NCI-H146 treated with DMSO at 0.1 percent for 48 hours (cell line): Measurements from ENCODE around the gene TEKT2.

Experiments
- DNase-seq: peaks from one replicate; lab custom pipeline; 2025; ENCODE audit not compliant: unreplicated experiment; lab: John Stamatoyannopoulos, UW

Gene TEKT2

DNA sequence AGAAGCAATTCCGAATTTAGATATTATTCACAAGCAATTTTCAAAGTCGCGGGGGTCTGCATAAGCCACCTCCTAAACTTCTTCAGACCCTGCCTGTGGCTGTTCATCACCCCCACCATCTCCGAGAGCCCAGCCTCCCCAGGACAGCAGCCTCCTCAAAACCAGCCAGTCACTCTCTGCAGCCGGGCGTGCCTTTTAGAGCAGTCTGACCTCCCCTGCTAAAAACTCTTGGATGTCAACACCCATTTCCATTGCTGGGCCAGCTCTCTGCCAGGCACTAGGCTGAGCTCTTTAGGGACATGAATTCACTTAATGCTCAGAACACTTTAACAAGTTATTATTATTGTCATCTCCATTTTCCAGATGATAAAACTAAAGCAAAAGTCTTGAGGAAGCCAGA is 16.5 kb downstream of the TEKT2 start:
- no peak for DNase-seq

- no peak for DNase-seq
Measured at GRCh38 chr1:36101546-36101945, 17.7 kb downstream of the TEKT2 start.

DNA sequence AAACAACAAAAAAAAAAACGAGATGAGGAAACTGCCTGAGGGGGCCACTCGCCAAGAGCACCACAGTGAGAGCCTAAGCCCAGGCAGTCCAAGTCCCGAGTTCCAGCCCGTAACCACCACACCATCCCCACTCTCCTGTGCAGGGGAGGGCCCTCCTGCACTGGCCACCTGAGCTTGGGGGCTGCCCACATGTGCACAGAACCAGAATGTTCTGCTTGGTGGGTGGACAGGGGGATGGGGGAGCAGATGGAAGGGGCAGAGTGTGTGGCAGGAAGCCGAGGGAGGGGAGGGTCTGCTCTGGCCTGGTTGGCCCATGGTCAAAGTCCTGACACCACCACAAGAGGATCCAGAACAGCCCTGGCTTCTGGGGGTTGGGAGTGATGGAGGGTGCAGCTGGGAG is 22.4 kb downstream of the TEKT2 start:
- no peak for DNase-seq

DNA sequence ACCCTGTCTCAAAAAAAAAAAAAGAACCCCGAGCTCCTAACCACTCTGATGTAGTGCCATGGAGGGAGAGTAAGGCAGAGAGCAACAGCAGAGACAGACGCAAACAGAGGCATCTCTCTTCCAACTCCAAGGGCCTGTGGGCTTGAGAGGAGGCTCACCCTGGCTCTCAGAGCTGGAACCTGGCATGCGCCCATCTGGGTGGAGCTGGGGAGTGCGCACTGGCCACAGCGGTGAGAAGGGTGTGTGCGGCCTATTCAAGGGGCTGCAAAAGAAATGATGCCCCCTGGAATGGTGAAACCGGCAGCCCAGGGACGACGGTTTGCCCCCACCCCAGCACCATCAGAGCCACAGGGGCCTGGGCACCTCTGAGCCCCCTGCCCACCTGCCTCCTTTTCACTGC is 23.5 kb downstream of the TEKT2 start:
- DNase-seq = no peak

- DNase-seq = no peak
Measured at GRCh38 chr1:36108314-36108713, 24.4 kb downstream of the TEKT2 start.

GRCh38 chr1:36109041-36109679 is 25.3 kb downstream of the TEKT2 start:
- DNase-seq = no peak

DNA sequence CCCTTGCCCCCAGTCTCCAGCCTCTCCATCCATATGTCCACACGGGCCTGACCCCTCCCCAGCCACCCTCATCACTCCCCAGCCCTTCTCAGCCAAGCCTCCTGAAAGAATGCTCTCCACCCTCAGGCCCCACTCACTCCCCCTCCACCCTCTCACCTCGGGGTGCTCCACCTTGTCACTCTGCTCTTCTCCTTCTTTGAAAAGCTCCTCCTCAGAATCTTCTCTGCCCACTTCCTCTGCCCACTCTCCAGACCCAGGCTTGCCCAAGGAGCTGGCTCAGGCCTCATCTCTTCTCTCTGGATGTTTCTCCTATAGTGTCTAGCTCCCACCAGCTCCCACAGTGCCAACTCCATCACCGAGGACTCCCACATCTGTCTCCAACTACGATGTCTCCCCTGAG is 27.3 kb downstream of the TEKT2 start:
- no peak for DNase-seq

- DNase-seq = no peak
Measured at GRCh38 chr1:36112823-36113222, 28.9 kb downstream of the TEKT2 start.

- no peak for DNase-seq
Measured at GRCh38 chr1:36114371-36114770, 30.5 kb downstream of the TEKT2 start.

GRCh38 chr1:36115200-36115669 is 31.3 kb downstream of the TEKT2 start:
- no peak for DNase-seq

DNA sequence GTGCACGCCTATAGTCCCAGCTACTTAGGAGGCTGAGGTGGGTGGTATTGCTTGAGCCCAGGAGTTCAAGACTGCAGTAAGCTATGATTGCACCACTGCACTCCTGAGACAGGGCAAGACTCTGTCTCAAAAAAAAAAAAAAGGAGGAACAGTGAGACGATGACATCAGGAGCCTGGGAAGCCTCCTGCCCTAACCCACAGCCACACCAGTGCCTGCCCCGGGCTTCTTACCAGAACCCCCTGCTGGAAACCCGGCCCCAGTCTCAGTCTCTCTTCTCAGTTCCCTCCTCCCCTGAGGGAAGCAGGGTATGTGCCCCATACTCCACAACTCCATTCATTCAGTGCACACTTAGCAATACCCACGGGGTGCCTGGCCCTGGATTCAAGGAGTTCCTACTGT is 32.0 kb downstream of the TEKT2 start:
- DNase-seq = no peak

DNA sequence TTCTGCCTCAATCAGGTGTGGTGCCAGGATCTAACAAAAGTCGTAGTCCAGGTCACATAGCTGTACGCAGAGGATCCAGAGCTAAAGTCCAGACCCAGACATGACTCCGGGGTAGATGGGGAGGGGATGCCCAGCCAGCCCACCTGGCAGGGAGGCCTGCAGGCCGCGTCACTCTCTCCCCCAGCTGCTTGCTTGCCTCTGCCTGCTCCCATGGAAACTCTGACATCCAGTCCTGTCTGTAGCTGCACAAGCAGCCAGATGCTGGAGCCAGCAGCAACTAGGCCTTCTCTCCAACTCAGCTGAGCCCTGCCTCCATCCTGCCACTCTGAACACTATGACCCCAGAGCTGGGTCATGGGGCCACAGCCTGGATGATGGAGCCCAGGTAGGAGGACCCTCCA is 33.0 kb downstream of the TEKT2 start:
- DNase-seq = no peak

GRCh38 chr1:36118447-36119204 is 34.7 kb downstream of the TEKT2 start:
- DNase-seq = no peak

- DNase-seq = no peak
Measured at GRCh38 chr1:36119456-36119855, 35.6 kb downstream of the TEKT2 start.

DNA sequence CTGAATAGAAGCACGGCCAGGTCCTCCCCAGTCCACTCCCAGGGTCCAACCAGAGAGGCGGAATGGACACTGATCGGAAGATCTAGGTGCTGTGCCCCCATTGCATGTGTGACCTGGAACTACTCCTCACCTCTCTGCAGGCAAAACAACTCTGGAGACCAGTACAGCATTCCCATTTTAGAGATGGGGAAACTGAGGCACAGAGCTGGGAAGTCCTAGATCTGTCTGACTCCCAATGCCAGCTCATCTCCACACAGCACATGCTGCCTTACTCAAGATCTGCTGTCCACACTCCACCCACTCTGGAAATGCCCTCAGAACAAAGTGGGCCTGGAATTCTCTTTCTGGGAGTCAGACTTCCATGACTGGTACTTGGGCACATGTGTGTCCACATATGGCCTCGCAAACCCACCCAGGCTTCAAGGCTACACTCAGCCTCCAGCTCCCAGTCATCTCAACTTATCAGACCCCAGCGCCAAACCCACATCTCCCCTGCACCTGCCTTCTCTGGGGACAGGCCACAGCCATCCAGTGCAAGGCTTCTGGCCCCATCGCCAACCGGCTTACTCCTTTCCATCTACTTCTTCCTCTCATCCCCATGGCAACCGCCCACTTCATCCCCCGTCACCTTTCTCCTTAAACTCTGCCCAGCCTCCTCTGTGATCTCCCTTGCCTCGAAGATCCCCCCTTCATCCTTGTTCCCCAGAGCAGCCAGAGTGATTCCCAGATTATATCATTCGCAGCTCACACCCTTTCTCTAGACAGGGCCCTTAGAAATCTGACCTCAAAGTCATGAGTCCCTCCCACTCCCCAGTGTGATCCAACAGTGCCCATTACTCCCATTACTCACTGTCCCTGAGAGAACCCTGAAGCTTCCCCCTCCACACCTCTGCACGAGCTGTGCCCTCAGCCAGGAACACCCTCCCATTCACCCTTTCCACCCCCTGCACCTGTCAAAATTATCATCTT is 38.5 kb downstream of the TEKT2 start:
- no peak for DNase-seq

GRCh38 chr1:36123356-36123755 is 39.5 kb downstream of the TEKT2 start:
- DNase-seq = no peak

DNA sequence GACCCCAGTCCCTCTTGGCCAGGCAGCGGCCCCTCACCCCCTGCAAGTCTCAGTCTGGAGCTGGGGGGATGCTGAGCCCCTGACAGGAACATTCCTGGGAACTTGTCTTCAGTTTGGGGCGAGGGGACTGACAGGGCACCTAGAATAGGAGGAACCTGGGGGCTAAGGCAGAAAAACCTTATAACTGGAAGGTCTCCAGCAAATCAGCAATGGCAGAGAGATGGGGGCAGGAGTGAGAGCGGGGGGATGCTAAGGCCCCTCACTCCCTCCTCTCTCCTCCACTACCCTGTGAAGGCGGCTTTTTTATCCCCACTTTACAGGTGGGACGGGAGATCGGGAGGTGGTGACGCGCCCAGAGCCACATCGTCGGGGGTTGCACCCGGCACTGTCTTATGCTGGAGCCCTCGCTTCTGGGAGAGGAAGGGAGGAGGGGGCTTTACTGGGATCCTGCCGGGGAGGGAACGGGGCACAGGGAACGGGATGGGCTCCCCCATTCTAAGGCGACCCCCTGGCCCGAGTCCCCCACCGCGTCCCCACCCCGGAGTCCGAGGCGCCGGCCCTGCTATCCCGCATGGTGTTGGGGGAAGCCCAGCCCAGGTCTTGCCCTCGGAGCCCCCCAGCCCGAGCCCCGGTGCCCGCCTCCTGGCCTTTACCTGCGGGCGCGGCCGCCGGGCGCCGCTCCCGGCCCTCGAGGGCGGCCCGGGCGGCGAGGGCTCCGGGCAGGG is 40.7 kb downstream of the TEKT2 start:
- no peak for DNase-seq

DNA sequence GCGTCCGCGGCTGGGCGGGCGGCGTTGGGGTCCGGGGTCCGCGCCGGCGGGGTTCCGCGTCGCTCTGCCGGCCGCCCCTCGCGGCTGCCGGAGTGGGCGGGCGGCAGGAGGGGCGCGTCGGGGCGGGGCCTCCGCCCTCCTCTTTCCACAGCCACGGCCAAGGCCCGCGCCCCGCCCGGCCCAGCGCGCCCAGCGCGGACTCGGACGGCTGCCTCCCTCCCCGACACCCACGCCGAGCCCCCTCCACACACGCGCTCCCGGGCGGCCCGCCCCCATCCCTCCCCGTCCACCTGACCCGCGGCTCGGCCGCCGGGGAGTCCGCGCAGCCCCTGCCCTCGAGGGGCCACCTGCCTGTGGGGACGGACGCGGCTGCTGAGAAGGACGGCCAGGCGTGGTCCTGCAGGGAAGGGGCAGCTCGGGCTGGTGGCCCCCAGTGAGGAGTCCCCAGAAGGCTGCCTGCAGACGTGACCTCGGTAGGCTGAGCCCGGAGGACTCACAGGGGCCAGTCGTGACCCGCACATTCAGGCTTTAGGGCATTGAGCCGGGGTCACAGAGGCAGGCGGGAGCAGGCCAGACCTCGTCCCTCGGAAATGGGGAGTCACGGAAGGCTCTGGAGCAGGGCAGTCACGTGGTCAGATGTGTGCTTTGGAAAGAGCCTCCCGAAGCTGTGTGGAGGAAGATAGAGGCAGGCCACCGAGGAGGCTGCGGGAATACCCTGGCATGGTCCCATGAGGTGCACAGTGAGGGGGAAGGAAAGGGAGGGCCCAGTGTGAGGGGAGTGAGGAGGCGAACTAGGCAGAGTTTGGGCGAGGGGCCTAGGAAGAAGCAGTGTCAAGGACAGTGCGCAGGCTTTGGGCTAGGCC is 41.5 kb downstream of the TEKT2 start, which contains the start of gene COL8A2:
Gene COL8A2, minus strand, starts transcription at position 94 of the 863 bp plus-strand sequence. CDS start 24,980 bp downstream, outside the sequence.
- DNase-seq = no peak

- no peak for DNase-seq
Measured at GRCh38 chr1:36126005-36126716, 42.3 kb downstream of the TEKT2 start.
